Measurements from ENCODE around the gene SPO11.

- TF ChIP-seq EP300 (IDR thresholded peaks at IDR 0.05; ENCODE audit: borderline replicate concordance) (no peak), CREB1 (IDR thresholded peaks at IDR 0.05; ENCODE audit: low read depth) (no peak), EGR1 (IDR thresholded peaks at IDR 0.05) (no peak), USF1 (IDR thresholded peaks at IDR 0.05) (no peak), TEAD4 (IDR thresholded peaks at IDR 0.05) (no peak), MAX (IDR thresholded peaks at IDR 0.05) (no peak), CEBPB (IDR thresholded peaks at IDR 0.05) (no peak), TAF1 (IDR thresholded peaks at IDR 0.05; ENCODE audit: low read depth) (no peak), NFIC (IDR thresholded peaks at IDR 0.05) (no peak), REST (IDR thresholded peaks at IDR 0.05; ENCODE audit: low read depth) (no peak), ZBTB7A (IDR thresholded peaks at IDR 0.05; ENCODE audit: low read depth) (no peak), YY1 (IDR thresholded peaks at IDR 0.05; ENCODE audit: low read depth) (no peak)
Observed at GRCh38 chr20:57317316-57317788, 12.3 kb upstream of the SPO11 start.

Data from Ishikawa (cell line).